SK-N-SH (cell line): Measurements from ENCODE around the gene TMCC2.

ENCODE experiments used
- CTCF ChIP-seq: fragments of 200-600 bp; sonication (generic); IDR thresholded peaks from 2 replicates; pipeline ENCODE4 v1.6.1; 2017; ENCODE audit warnings: antibody characterized with exemption, mild to moderate bottlenecking, moderate library complexity
- GABPA ChIP-seq: IDR thresholded peaks from 2 replicates; pipeline ENCODE4 v1.4.0; 2012; ENCODE audit warnings: low read depth, mild to moderate bottlenecking
- POLR2AphosphoS5 ChIP-seq: IDR thresholded peaks from 2 replicates; pipeline ENCODE4 v1.6.1; 2012; ENCODE audit warnings: low read depth, low read length
- REST ChIP-seq: IDR thresholded peaks from 2 replicates; pipeline ENCODE4 v1.6.1; 2012; ENCODE audit warnings: mild to moderate bottlenecking, low read depth, low read length, moderate library complexity
- RFX5 ChIP-seq: IDR thresholded peaks from 2 replicates; pipeline ENCODE4 v1.6.1; 2012; ENCODE audit warnings: mild to moderate bottlenecking, improper control_type of control experiment, low read length
- SMC3 ChIP-seq: IDR thresholded peaks from 2 replicates; pipeline ENCODE4 v1.6.1; 2012; ENCODE audit warnings: low read depth, low read length, improper control_type of control experiment
- YY1 ChIP-seq: IDR thresholded peaks from 2 replicates; pipeline ENCODE4 v1.4.0; 2012; ENCODE audit warnings: low read depth, mild to moderate bottlenecking

GRCh38 chr1:205267306-205267902 lies 39.7 kb downstream of the TMCC2 start:
- TF ChIP-seq POLR2AphosphoS5: no peak
- no peak for TF ChIP-seq SMC3
- no peak for TF ChIP-seq REST
- TF ChIP-seq CTCF: no peak
- TF ChIP-seq RFX5: no peak
- TF ChIP-seq GABPA: no peak
- TF ChIP-seq YY1: no peak
